OCI-LY3 (cell line): ENCODE results near the gene GRIN1.

Experiments
- EZH2phosphoT487 ChIP-seq: fragments of 200-600 bp; shearing (Covaris generic); IDR thresholded peaks from 2 replicates; pipeline ENCODE4 v1.6.1; 2018; ENCODE audit warnings: antibody characterized with exemption, mixed run types, low read depth
- TF ChIP-seq, protein P1 (sequence below): fragments of 200-600, 300-600 bp; sonication (generic); IDR thresholded peaks from 2 replicates; pipeline ENCODE4 v1.5.1; 2014; ENCODE audit warnings: antibody characterized with exemption, low read length, low read depth

DNA sequence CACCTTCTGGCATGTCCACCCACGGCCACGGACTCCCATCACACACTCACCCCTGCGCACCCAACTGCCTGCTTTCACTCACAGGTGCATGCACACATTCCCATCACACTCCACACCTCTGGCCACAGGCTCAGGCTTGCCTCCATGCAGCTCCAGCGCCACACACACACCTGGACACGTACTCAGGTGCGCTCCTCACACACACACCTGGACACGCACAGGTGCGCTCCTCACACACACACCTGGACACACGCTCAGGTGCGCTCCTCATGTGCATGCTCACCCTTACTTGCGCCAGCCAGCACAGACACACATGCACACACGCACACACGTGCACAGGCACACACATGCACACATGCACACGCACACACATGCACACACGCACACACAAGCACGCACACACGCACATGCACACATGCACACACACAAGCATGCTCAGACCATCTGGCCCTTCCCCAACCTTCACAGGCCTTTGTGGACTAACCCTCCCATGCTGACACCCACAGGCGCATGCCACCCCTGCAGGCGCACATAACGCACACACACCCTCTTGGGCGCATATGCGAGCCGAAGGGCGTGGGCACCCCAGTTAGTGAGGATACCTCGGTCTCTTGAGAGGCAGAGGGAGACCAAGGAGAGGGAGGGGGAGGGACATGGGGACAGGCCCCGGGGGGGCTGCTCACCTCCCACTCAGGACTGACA, 8.3 kb downstream of the GRIN1 start:
- TF ChIP-seq, protein P1, sequence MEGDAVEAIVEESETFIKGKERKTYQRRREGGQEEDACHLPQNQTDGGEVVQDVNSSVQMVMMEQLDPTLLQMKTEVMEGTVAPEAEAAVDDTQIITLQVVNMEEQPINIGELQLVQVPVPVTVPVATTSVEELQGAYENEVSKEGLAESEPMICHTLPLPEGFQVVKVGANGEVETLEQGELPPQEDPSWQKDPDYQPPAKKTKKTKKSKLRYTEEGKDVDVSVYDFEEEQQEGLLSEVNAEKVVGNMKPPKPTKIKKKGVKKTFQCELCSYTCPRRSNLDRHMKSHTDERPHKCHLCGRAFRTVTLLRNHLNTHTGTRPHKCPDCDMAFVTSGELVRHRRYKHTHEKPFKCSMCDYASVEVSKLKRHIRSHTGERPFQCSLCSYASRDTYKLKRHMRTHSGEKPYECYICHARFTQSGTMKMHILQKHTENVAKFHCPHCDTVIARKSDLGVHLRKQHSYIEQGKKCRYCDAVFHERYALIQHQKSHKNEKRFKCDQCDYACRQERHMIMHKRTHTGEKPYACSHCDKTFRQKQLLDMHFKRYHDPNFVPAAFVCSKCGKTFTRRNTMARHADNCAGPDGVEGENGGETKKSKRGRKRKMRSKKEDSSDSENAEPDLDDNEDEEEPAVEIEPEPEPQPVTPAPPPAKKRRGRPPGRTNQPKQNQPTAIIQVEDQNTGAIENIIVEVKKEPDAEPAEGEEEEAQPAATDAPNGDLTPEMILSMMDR: no peak
- TF ChIP-seq EZH2phosphoT487: no peak
